Motor neuron (in vitro differentiated cells): ENCODE data around the gene URGCP. TPM values are rescaled to one million over a fixed set of nuclear protein-coding genes. Genes with fewer than 3 reads are reported as not detected.
A peak's percentile ranks its signal among the peaks of the same experiment; 100 is the strongest.
"Not testable (repeated sequence)": the region's sequence is repeated elsewhere in the genome, so short reads cannot be mapped to it uniquely, and the experiment has no call there.

Experiments used
- ATAC-seq, 8 experiments: fragments of 200-7000 bp; cut with Tn5 transposase; replicated peaks in 6 of 8; 2 replicates each; pipeline ENCODE4 v1.8.0; 2021; ENCODE audit warnings: mild to moderate bottlenecking in 8 of 8, moderate library complexity in 8 of 8
- H3K27ac ChIP-seq, 2 donors: fragments of 250-450 bp; sonication (Bioruptor Pico); 2 replicates each; pipeline ENCODE4 v1.9.0; 2021; ENCODE audit warnings: antibody characterized with exemption in 2 of 2, mild to moderate bottlenecking in 2 of 2, moderate library complexity in 1 of 2
- H3K4me1 ChIP-seq, 2 donors: fragments of 250-450 bp; sonication (Bioruptor Pico); replicated peaks in 1 of 2; 2 replicates each; pipeline ENCODE4 v1.6.1; 2021; ENCODE audit warnings: antibody characterized with exemption in 2 of 2, mild to moderate bottlenecking in 2 of 2, moderate library complexity in 1 of 2
- H3K4me3 ChIP-seq, 5 donors: fragments of 250-450 bp; sonication (Bioruptor Pico); 2 replicates each; pipeline ENCODE4 v1.9.0; 2021; ENCODE audit warnings: antibody characterized with exemption in 5 of 5, mild to moderate bottlenecking in 5 of 5, moderate library complexity in 4 of 5
- WGBS, 10 experiments: fragments of 450-650 bp; shearing (Covaris generic); methylation state at CpG; one replicate each; pipeline ENCODE4 v1.0.0; 2022; 5-methylcytosine and 5-hydroxymethylcytosine counted together
- in situ Hi-C, 9 experiments: fragments of 400-800 bp; cut with MboI; loops; one replicate each; pipeline ENCODE4 v1.15.0; 2021; ENCODE audit warnings: low sequenced_read_pairs in 9 of 9, low pct_unique_long_range_greater_than_20kb in 2 of 9; ENCODE audit not compliant: unreplicated experiment in 9 of 9
- total RNA-seq, 8 experiments: library from RNA; unstranded; fragments of 300-600 nt; gene quantifications; 2 replicates each; pipeline versions ENCODE4 v1.2.3 to v1.2.4, GENCODE V29; 2022

Gene URGCP
- total RNA-seq, 8 experiments from 2014 or later = 20.1 to 50.1 (median 27.2) TPM

DNA sequence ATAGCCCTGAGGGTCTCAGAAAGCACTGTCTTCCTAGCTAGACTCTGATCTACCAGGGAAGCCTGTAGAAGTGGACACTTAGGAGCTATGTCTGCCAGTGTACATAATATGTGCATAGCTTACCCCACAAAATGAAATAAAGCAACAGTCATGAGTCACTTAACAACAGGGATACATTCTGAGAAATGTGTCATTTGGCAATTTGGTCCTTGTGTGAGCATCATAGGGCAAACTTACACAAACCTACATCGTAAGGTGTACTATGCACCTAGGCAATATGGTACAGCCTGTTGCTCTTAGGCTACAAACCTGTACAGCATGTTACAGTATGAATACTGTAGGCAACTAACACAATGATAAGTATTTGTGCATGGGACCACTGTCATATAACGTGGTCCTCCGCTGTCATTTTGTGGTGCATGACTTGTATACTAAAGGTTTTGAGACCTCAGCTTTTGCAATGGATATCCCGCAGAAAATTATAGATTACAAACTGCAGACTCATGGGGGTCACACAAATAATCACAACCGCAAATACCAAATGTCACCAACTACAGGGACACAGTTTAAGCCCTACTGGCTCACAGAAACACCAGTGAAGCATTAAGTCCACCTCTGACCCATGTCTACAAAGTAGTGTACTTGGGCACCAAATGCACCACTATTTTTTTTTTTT is 1.7 kb downstream of the URGCP start:
- in situ Hi-C loops = no loop called here
- 75 to 100% (median 100%) methylated on average over 1 to 5 of the region's 5 CpGs; no CpG with 5 or more reads in 3 of the 10 experiments for WGBS, 10 experiments
- H3K4me3 ChIP-seq = peak overlapping the region in 1 of 5 donors; percentile 67
- H3K4me1 ChIP-seq = peaks cover 5 to 21% of the 10 kb centered on the region in 2 donors
- ATAC-seq = peak in 3 of 8 experiments; percentile 17 to 46 (median 33)
- no peak overlapping the region for H3K27ac ChIP-seq

- in situ Hi-C loops = no loop called here
Measured at GRCh38 chr7:43902542-43903054, 3.8 kb downstream of the URGCP start.

GRCh38 chr7:43898571-43898970 is 7.8 kb downstream of the URGCP start:
- in situ Hi-C loops, ATAC-seq, H3K4me3 ChIP-seq, H3K4me1 ChIP-seq, H3K27ac ChIP-seq: not testable (repeated sequence)
- WGBS, 10 experiments = 92 to 100% (median 100%) methylated on average over 1 to 2 of the region's 2 CpGs; no CpG with 5 or more reads in 2 of the 10 experiments

More at GRCh38 chr7:43902542-43903054, 3.8 kb downstream of the URGCP start:
- Histone ChIP-seq H3K4me1 (peaks cover 5 to 21% of the 10 kb centered on the region in 2 donors), H3K27ac (no peak overlapping the region), H3K4me3 (no peak overlapping the region)
- WGBS, 10 experiments = 89 to 100% (median 95%) methylated on average over 2 to 5 of the region's 5 CpGs
- no peak for ATAC-seq

DNA sequence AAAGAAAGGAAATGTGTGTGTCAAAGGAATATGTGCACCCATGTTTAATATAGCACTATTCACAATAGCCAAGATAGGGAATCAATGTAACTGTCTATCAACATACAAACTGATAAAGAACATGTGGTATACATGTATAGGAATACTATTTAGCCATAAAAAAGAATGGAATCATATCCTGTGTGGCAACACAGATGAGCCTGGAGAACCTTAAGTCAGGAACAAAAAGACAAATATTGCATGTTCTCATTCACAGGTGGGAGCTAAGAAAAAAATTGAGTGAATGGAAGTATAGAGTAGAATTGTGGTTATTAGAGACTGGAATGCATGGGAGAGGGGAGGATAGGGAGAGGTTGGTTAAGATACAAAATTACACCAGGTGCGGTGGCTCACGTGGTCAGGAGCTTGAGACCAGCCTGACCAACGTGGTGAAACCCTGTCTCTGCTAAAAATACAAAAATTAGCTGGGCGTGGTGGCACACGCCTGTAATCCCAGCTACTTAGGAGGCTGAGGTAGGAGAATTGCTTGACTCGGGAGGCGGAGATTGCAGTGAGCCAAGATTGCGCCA is 10.5 kb downstream of the URGCP start:
- no peak for ATAC-seq
- no peak overlapping the region for H3K27ac ChIP-seq
- no peak overlapping the region for H3K4me3 ChIP-seq
- 89 to 100% (median 95%) methylated on average over 2 to 8 of the region's 8 CpGs; no CpG with 5 or more reads in 1 of the 10 experiments for WGBS, 10 experiments
- H3K4me1 ChIP-seq = no peaks in the 10 kb centered on the region
- in situ Hi-C loops = no loop called here

DNA sequence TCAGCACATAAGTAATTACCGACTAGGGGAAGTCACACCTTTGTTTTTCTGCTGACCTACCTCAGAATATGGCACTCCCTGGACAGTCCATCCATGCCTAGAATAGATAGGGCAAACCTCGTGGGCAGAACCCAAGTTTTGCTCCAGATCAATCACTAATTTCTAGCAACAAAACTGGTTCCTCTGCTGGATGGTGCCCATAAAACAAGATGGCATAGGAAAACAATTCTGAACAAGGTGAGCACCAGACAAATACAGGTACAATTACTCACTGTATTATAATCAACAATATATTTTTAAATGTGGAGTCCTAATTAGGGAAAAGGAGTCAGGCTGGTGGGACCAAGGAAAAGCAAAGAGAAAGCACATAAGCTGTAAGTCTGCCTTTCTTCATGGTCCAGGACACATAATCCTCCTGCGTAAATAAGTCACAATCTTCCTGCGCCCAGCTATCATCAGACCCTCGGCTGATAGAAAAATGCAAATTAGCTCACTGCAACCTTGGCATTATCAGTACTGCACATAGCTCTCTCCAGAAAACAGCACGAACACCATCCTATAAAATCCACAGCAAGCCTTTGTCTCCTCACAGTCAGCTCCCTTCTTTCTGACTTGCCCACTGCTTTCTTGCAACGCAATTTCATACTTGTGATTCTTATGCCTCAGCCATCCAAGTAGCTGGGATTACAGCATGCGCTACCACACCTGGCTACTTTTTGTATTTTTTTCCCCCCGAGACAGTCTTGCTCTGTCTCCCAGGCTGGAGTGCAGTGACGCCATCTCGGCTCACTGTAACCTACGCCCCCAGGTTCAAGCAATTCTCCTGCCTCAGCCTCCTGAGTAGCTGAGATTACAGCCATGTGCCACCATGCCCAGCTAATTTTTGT is 15.1 kb downstream of the URGCP start:
- H3K27ac ChIP-seq = no peak overlapping the region
- H3K4me1 ChIP-seq = no peaks in the 10 kb centered on the region
- no peak for ATAC-seq
- WGBS, 10 experiments = 84 to 100% (median 92%) methylated on average over 1 to 12 of the region's 12 CpGs; no CpG with 5 or more reads in 1 of the 10 experiments
- in situ Hi-C loops = no loop called here
- H3K4me3 ChIP-seq = no peak overlapping the region

- Histone ChIP-seq H3K4me3 (no peak overlapping the region), H3K4me1 (no peaks in the 10 kb centered on the region), H3K27ac (no peak overlapping the region)
- in situ Hi-C loops = no loop called here
- ATAC-seq = no peak
- 78 to 100% (median 85%) methylated on average over 1 to 2 of the region's 6 CpGs; no CpG with 5 or more reads in 6 of the 10 experiments for WGBS, 10 experiments
Measured at GRCh38 chr7:43890468-43890867, 15.9 kb downstream of the URGCP start.

- in situ Hi-C loops = no loop called here
- Histone ChIP-seq H3K4me3 (no peak overlapping the region), H3K27ac (no peak overlapping the region), H3K4me1 (no peaks in the 10 kb centered on the region)
- 0 to 100% (median 92%) methylated on average over 1 to 5 of the region's 7 CpGs; no CpG with 5 or more reads in 2 of the 10 experiments for WGBS, 10 experiments
- ATAC-seq = peak in 6 of 8 experiments; percentile 37 to 95 (median 78)
Measured at GRCh38 chr7:43888993-43889945, 17.1 kb downstream of the URGCP start.

GRCh38 chr7:43884617-43885016 is 21.8 kb downstream of the URGCP start:
- Histone ChIP-seq H3K4me3 (no peak overlapping the region), H3K4me1 (no peaks in the 10 kb centered on the region), H3K27ac (no peak overlapping the region)
- ATAC-seq = no peak
- WGBS, 10 experiments = 63 to 100% (median 90%) methylated on average over 1 to 4 of the region's 4 CpGs; no CpG with 5 or more reads in 1 of the 10 experiments
- in situ Hi-C loops = no loop called here

DNA sequence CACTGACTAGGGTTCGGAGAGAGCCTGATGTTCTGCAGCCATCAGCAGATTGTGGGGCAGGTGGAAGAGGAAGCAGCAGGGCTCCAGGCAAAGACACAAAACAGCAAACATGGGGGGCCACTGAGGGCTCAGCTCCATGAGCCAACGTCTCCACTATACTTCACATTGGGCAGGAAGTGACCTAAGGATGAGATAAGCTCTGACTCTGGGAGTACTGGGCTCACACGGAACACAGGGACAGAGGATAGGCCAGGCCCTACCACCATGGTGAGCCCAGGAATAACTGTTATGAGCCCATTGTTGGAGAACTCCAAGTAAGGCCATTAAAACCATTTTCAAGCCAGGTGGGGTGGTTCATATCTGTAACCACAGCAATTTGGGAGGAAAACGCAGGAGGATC is 22.2 kb downstream of the URGCP start:
- WGBS, 10 experiments = 20 to 100% (median 86%) methylated on average over 1 to 4 of the region's 4 CpGs; no CpG with 5 or more reads in 1 of the 10 experiments
- H3K27ac ChIP-seq = no peak overlapping the region
- no peak for ATAC-seq
- H3K4me1 ChIP-seq = no peaks in the 10 kb centered on the region
- H3K4me3 ChIP-seq = no peak overlapping the region
- in situ Hi-C loops = no loop called here

DNA sequence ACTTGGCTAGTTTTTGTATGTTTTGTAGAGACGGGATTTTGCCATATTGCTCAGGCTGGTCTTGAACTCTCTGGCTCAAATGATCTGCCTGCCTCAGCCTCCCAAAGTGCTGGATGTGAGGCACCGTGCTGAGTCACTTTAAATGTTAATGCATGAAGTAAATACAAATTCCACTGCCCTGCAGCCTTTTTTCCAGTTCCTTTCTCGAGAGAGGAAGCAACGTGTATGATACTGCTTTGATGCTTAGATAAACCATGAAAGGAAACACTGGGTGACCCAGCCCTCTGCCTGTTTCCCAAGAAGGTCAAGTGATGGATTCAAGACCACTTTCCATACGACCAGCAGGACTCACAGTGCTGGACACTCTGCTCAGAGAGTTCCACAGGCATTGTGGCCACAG is 25.8 kb downstream of the URGCP start:
- H3K4me1 ChIP-seq = no peaks in the 10 kb centered on the region
- ATAC-seq = peak in 3 of 8 experiments; percentile 92 to 94 (median 92)
- H3K4me3 ChIP-seq = no peak overlapping the region
- 14 to 80% (median 45%) methylated on average over 1 to 5 of the region's 5 CpGs; no CpG with 5 or more reads in 2 of the 10 experiments for WGBS, 10 experiments
- H3K27ac ChIP-seq = no peak overlapping the region
- in situ Hi-C loops = no loop called here

- Histone ChIP-seq H3K4me3 (no peak overlapping the region), H3K27ac (no peak overlapping the region), H3K4me1 (no peaks in the 10 kb centered on the region)
- 0 to 100% (median 94%) methylated on average over 1 to 2 of the region's 2 CpGs for WGBS, 10 experiments
- peak in 1 of 8 experiments; percentile 17 for ATAC-seq
- in situ Hi-C loops = no loop called here
Measured at GRCh38 chr7:43879477-43879876, 26.9 kb downstream of the URGCP start.

- in situ Hi-C loops = no loop called here
- ATAC-seq = no peak
- Histone ChIP-seq H3K27ac (no peak overlapping the region), H3K4me3 (no peak overlapping the region), H3K4me1 (no peaks in the 10 kb centered on the region)
- 60 to 100% (median 90%) methylated on average over 1 to 3 of the region's 5 CpGs; no CpG with 5 or more reads in 1 of the 10 experiments for WGBS, 10 experiments
Measured at GRCh38 chr7:43878867-43879266, 27.5 kb downstream of the URGCP start.
